B cell (primary cell): ENCODE results near the gene PRDM5. TPM values are rescaled to one million over a fixed set of nuclear protein-coding genes. Genes with fewer than 3 reads are reported as not detected.

Experiments
- ATAC-seq: fragments of 200-7000 bp; cut with Tn5 transposase; one replicate; pipeline ENCODE4 v1.10.0; 2021; ENCODE audit warnings: low read depth, mild to moderate bottlenecking, moderate number of reproducible peaks, moderate library complexity
- CTCF ChIA-PET: fragments of 350-600 bp; sonication (Branson Sonifier 250); formaldehyde crosslinking; loops from one replicate; lab custom pipeline; 2021; ENCODE audit warnings: antibody characterized with exemption, inconsistent platforms; lab: Charles Lee
- POLR2A ChIA-PET: fragments of 350-600 bp; sonication (Branson Sonifier 250); formaldehyde crosslinking; loops from one replicate; lab custom pipeline; 2021; ENCODE audit warnings: antibody characterized with exemption; lab: Charles Lee
- DNase-seq: peaks from one replicate; pipeline ENCODE4 v3.0.0; 2013
- H2AFZ ChIP-seq: 2 replicates; pipeline ENCODE4 v1.6.1; 2012; ENCODE audit warnings: mild to moderate bottlenecking, low read depth, low read length; ENCODE audit not compliant: insufficient read depth, poor library complexity, severe bottlenecking
- H3K27ac ChIP-seq, 2 donors: 1 replicate in 1 of 2; 2 replicates in 1 of 2; pipeline ENCODE4 v1.5.1; 2012 to 2013; ENCODE audit warnings: low read length in 2 of 2, mild to moderate bottlenecking in 2 of 2, moderate library complexity in 1 of 2
- H3K27me3 ChIP-seq, 4 experiments: fragments of 200-600 bp in 1 of 4; sonication (generic) in 1 of 4; replicated peaks in 1 of 4; 1 replicate in 2 of 4; 2 replicates in 2 of 4; pipeline versions ENCODE4 v1.6.1 to v1.7.0; 2013 to 2016; ENCODE audit warnings: low read length in 3 of 4, mild to moderate bottlenecking in 2 of 4, mixed read lengths in 1 of 4, moderate library complexity in 1 of 4; ENCODE audit not compliant: insufficient read depth in 4 of 4, control insufficient read depth in 3 of 4; ENCODE audit errors: control extremely low read depth in 1 of 4
- H3K36me3 ChIP-seq, 2 experiments: replicated peaks in 1 of 2; 1 replicate in 1 of 2; 2 replicates in 1 of 2; pipeline versions ENCODE4 v1.6.1 to v1.7.1; 2013; ENCODE audit warnings: low read length in 1 of 2; ENCODE audit not compliant: insufficient read depth in 2 of 2, control insufficient read depth in 1 of 2; ENCODE audit errors: control extremely low read depth in 1 of 2, extremely low read depth in 1 of 2
- H3K4me1 ChIP-seq, 2 donors: fragments of 200-600 bp in 1 of 2; sonication (generic) in 1 of 2; 1 replicate in 1 of 2; 2 replicates in 1 of 2; pipeline versions ENCODE4 v1.5.1 to v1.6.1; 2013 to 2017; ENCODE audit warnings: low read length in 2 of 2; ENCODE audit not compliant: control insufficient read depth in 2 of 2, insufficient read depth in 2 of 2
- H3K4me2 ChIP-seq: replicated peaks from 2 replicates; pipeline ENCODE3; 2012; ENCODE audit warnings: mild to moderate bottlenecking, low read depth, low read length; ENCODE audit not compliant: poor library complexity, severe bottlenecking
- H3K4me3 ChIP-seq, 5 experiments: fragments of 200-600 bp in 1 of 5; sonication (generic) in 1 of 5; 1 replicate in 3 of 5; 2 replicates in 2 of 5; pipeline versions ENCODE4 v1.5.1 to v1.7.0; 2011 to 2016; ENCODE audit warnings: low read length in 4 of 5, mild to moderate bottlenecking in 4 of 5, low read depth in 2 of 5, control low read depth in 1 of 5, moderate library complexity in 1 of 5; ENCODE audit not compliant: insufficient read depth in 1 of 5; ENCODE audit errors: control extremely low read depth in 1 of 5, extremely low read depth in 1 of 5
- H3K79me2 ChIP-seq: fragments of 200-600 bp; sonication (generic); one replicate; pipeline ENCODE4 v1.6.0; 2016; ENCODE audit warnings: low read length; ENCODE audit not compliant: control insufficient read depth, insufficient read depth
- H3K9ac ChIP-seq: fragments of 200-600 bp; sonication (generic); 2 replicates; pipeline ENCODE4 v1.6.1; 2017; ENCODE audit warnings: mild to moderate bottlenecking, low read length, moderate library complexity
- H3K9me3 ChIP-seq, 3 donors: one replicate each; pipeline versions ENCODE4 v1.6.1 to v1.7.1; 2013; ENCODE audit warnings: low read length in 2 of 3; ENCODE audit not compliant: control insufficient read depth in 2 of 3, insufficient read depth in 1 of 3; ENCODE audit errors: control extremely low read depth in 1 of 3
- H4K20me1 ChIP-seq: 2 replicates; pipeline ENCODE4 v1.6.0; 2012; ENCODE audit warnings: mild to moderate bottlenecking, low read length; ENCODE audit not compliant: insufficient read depth, control insufficient read depth, poor library complexity, severe bottlenecking
- H3K27ac Mint-ChIP-seq: one replicate; pipeline ENCODE4 v1.8.0; 2021; ENCODE audit warnings: mixed read lengths
- H3K27me3 Mint-ChIP-seq: one replicate; pipeline ENCODE4 v1.8.0; 2021; ENCODE audit warnings: mixed read lengths
- H3K4me1 Mint-ChIP-seq: one replicate; pipeline ENCODE4 v1.8.0; 2021; ENCODE audit warnings: mixed read lengths
- H3K4me3 Mint-ChIP-seq: one replicate; pipeline ENCODE4 v1.8.0; 2021; ENCODE audit warnings: mixed read lengths
- H3K9me3 Mint-ChIP-seq: one replicate; pipeline ENCODE4 v1.8.0; 2022; ENCODE audit warnings: mixed read lengths; ENCODE audit not compliant: insufficient read depth
- EZH2 ChIP-seq: IDR thresholded peaks from 2 replicates; pipeline ENCODE4 v1.6.1; 2012; ENCODE audit warnings: borderline replicate concordance, low read depth, mild to moderate bottlenecking, moderate library complexity, low read length; ENCODE audit not compliant: insufficient read depth, poor library complexity, severe bottlenecking
- WGBS: methylation state at CpG from one replicate; pipeline ENCODE4 v1.1.5; 2013; ENCODE audit warnings: missing lambda C conversion rate; ENCODE audit not compliant: insufficient coverage; 5-methylcytosine and 5-hydroxymethylcytosine counted together
- intact Hi-C: fragments of 100-400 bp; cut with micrococcal nuclease; formaldehyde crosslinking; loops from one replicate; pipeline ENCODE4 v1.10.0; 2022
- polyA minus RNA-seq: library from RNA; depleted of rRNA, polyadenylated mRNA; stranded (reverse); fragments of >200 nt; gene quantifications from 2 replicates; pipeline ENCODE4 v1.2.3, GENCODE V29; 2012
- polyA plus RNA-seq: library from polyadenylated mRNA; depleted of rRNA; stranded (reverse); fragments of >200 nt; gene quantifications from 2 replicates; pipeline ENCODE4 v1.2.3, GENCODE V29; 2012
- total RNA-seq, 2 donors: library from RNA; stranded (reverse); fragments of 120-200 nt in 1 of 2; gene quantifications; 1 replicate in 1 of 2; 2 replicates in 1 of 2; pipeline versions ENCODE4 v1.2.3 to v1.2.4, GENCODE V29; 2013 to 2022
- TF ChIP-seq, protein P1 (sequence below): fragments of 200-600 bp; IDR thresholded peaks from one replicate; pipeline ENCODE4 v1.8.0; 2022; ENCODE audit warnings: antibody characterized with exemption, mild to moderate bottlenecking

The PRDM5 gene
- total RNA-seq = not detected in 2 replicates
- total RNA-seq (2013) = 0.42 TPM
- polyA plus RNA-seq = 0.04 TPM in 1 of 2 replicates, not detected in the other
- polyA minus RNA-seq = not detected in 2 replicates

DNA sequence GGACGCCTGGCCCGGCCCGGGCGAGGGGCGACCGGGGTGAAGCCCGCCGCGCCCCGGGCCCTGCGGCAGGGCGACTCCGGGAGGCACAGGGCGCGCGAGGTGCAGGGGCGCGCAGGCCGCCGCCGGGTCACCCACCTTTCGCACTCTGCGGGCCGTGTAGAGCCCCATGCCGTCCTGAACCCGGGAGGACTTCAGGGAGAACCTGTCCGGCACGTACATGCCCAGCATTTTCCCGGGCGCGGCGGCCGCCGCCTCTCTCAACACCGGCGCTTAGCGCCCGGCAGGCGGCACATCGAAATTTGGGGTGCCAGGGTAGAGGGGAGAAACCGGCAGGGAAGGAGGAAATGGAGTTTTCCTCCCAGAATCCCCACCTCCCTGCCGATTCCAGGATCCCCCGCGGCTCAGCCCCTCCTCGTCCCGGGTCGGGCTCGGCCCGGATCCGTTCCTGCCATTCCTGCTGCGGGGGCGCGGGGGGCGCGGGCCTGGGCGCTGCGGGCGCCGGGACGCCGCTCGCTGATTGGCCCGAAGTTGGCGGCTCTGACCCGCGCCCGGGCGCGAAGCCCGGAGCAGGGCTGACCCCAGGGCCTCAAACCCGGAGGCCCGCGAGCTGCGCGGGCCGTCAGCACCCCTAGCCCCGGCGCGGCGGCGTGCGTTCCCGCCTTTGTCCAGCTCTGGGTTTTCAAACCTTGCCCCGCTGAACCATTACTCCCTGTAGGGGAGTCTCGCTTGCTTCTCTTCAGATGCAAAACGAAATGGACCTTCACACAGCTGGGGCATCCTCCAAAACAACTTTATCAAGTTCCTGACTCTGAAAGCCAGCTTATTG lies at the start of gene PRDM5:
TSS of gene PRDM5 (minus strand) at position 346 of the 826 bp plus-strand sequence. CDS start at position 228, 118 bp downstream.
- H3K27ac Mint-ChIP-seq = no peak within 1 kb of the TSS
- 4% methylated on average over 78 of the region's 86 CpGs for WGBS
- DNase-seq (no peak), ATAC-seq (no peak)
- Histone ChIP-seq H3K9me3 (peaks cover 0 to 6% (median 0%) of the 10 kb centered on the region in 3 donors), H3K79me2 (no peaks in the 10 kb centered on the region), H3K9ac (no peak within 1 kb of the TSS), H3K4me2 (peak within 1 kb of the TSS; percentile 18), H2AFZ (peak within 1 kb of the TSS; percentile 18), H4K20me1 (no peaks in the 10 kb centered on the region), H3K36me3 (no peaks in the 10 kb centered on the region), H3K4me1 (no peaks in the 10 kb centered on the region), H3K27ac (no peak within 1 kb of the TSS), H3K4me3 (no peak within 1 kb of the TSS), H3K27me3 (peaks cover 0 to 20% (median 7%) of the 10 kb centered on the region in 4 experiments)
- no peaks in the 10 kb centered on the region for H3K9me3 Mint-ChIP-seq
- H3K4me1 Mint-ChIP-seq = peaks cover 5% of the 10 kb centered on the region
- POLR2A ChIA-PET = no interaction called here
- intact Hi-C loops = no loop called here
- peak within 1 kb of the TSS; percentile 48 for H3K4me3 Mint-ChIP-seq
- peaks cover 26% of the 10 kb centered on the region for H3K27me3 Mint-ChIP-seq
- TF ChIP-seq, protein P1, sequence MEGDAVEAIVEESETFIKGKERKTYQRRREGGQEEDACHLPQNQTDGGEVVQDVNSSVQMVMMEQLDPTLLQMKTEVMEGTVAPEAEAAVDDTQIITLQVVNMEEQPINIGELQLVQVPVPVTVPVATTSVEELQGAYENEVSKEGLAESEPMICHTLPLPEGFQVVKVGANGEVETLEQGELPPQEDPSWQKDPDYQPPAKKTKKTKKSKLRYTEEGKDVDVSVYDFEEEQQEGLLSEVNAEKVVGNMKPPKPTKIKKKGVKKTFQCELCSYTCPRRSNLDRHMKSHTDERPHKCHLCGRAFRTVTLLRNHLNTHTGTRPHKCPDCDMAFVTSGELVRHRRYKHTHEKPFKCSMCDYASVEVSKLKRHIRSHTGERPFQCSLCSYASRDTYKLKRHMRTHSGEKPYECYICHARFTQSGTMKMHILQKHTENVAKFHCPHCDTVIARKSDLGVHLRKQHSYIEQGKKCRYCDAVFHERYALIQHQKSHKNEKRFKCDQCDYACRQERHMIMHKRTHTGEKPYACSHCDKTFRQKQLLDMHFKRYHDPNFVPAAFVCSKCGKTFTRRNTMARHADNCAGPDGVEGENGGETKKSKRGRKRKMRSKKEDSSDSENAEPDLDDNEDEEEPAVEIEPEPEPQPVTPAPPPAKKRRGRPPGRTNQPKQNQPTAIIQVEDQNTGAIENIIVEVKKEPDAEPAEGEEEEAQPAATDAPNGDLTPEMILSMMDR = no peak
- CTCF ChIA-PET = no interaction called here

- no peak for TF ChIP-seq EZH2
- TF ChIP-seq, protein P1 = no peak
- H3K4me1 ChIP-seq = no peaks in the 10 kb centered on the region
- intact Hi-C loops = no loop called here
- H2AFZ ChIP-seq = no peak overlapping the region
- H3K4me2 ChIP-seq = no peak overlapping the region
- DNase-seq (no peak), ATAC-seq (no peak)
- H3K4me1 Mint-ChIP-seq = no peaks in the 10 kb centered on the region
- no peak overlapping the region for H3K9ac ChIP-seq
- no peak overlapping the region for H3K27ac ChIP-seq
- no peaks in the 10 kb centered on the region for H3K9me3 ChIP-seq
- no peak overlapping the region for H3K4me3 Mint-ChIP-seq
- CTCF ChIA-PET = no interaction called here
- H3K36me3 ChIP-seq = no peaks in the 10 kb centered on the region
- no peaks in the 10 kb centered on the region for H3K27me3 ChIP-seq
- H3K4me3 ChIP-seq = no peak overlapping the region
- POLR2A ChIA-PET = no interaction called here
- no CpG with 5 or more reads among the region's 1 CpG for WGBS
- H3K9me3 Mint-ChIP-seq = no peaks in the 10 kb centered on the region
- H3K79me2 ChIP-seq = no peaks in the 10 kb centered on the region
- H4K20me1 ChIP-seq = no peaks in the 10 kb centered on the region
- H3K27me3 Mint-ChIP-seq = no peaks in the 10 kb centered on the region
- H3K27ac Mint-ChIP-seq = no peak overlapping the region
Measured at GRCh38 chr4:120971884-120972283, 49.4 kb upstream of the PRDM5 start.
